Measurements from ENCODE around the gene IL15RA.
"Not testable (repeated sequence)": the region's sequence is repeated elsewhere in the genome, so short reads cannot be mapped to it uniquely, and the experiment has no call there.

IL15RA gene

DNA sequence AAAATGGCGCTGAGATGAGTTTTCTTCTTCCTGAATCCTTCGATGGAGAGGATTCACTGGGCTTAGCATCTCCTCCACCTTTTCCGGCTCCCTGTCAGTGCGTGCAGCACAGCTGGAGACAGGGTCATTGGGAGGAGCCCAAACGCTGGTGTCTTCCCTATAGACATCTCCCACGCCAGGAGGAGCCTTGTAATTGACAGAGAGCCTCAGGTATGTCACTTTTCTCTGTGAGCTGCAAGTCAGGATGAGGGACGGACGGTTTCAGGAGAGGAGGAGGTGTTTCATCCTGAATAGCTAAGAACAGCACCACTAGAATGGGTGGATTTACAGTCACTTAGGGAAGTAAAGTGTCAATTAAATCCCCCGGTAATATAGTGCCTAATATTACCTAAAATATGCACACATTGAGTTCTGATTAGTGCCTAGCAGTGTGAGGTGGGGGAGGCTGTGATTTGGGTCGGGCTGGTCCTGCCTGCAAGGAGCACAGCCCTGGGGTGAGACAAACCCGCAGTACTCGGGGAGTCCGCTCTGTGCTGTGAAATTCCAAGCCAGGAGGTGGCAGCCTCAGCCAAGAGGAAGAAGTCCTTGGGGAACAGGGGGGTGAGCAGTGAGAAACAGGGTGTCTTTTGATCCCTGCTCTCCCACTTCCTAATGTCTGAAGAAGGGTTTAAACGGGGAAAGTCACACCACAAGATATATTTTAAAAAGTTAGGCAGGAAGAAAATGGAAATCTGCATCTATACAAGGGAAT is 28.2 kb downstream of the IL15RA start:
- no peak for DNase-seq

DNA sequence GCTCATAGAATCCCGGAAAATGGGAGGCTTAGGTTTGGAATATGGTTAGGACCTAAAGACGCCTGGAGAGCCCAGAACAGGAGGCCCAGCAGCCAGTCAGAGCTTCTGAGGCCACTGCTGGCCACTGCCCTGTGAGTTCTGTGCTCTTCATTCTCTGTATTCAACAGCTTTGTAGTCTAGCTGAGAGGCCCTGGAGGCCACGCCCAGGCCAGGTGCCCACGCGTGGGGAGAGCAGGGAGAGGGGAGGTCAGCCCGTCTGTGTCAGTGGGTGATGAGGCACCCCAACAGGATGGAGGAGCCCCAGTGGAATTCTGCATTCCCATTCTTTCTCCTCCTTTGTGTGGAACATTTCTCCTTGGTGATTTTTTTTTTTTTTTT is 29.1 kb downstream of the IL15RA start:
- no peak for DNase-seq

DNA sequence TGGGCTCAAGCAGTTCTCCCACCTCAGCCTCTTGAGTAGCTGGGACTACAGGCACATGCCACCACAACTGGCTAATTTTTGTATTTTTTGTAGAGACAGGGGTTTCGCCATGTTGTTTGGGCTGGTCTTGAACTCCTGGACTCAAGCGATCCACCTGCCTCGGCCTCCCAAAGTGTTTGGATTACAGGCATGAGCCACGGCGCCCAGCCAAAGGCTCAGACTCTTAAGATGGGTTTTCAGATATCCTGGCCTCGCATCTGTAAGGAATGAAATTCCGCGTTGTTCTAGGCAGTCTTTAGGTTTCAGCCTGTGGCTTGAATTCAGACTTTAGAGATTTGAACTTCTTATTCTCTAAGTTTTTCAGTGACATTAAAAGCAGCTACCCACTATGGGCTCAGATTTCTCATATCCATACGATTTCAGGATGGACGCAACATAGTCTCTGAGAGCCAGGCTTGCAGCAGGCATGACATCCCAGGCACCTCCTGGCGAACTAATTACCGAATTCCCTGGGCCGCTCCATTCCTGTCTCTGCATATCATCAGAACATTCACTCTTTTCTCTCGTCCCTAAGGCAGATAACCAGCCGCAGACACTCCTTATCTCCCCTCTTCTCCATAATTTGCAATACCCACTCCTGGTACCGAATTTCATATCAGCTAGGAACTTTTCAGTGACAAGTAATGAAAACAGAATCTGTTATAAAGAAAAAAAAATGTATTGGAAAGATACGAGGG is 29.7 kb downstream of the IL15RA start:
- DNase-seq: no peak

DNA sequence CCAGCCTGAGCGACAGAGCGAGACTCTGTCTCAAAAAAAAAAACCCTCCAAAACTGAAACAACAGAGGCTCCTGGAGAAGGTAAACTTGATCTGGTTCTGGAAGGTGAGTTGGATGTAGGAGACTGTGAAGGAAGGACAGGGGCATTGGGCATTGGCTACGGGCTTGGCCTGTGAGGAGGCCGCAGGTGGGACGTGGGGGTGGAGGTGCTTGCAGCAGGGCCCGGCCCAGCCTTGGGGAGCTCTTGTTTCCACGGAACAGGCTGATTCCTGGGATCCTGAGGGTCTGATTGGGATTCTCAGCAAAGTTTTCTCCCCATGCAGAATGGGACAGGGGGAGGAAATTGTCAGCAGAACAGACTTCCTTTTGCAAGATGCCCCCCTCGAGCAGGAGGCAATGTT is 30.6 kb downstream of the IL15RA start:
- no peak for DNase-seq

DNA sequence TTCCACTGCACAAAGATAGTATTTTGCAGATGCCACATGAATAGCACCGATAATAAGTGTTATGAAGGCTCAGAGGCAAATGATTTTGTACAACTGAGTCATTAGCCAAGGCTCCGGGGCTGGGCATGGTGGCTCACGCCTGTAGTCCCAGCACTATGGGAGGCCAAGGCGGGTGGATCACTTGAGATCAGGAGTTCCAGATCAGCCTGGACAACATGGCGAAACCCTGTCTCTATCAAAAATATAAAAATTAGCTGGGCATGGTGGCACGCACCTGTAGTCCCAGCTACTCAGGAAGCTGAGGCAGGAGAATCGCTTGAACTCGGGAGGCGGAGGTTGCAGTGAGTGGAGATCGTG is 30.9 kb downstream of the IL15RA start:
- not testable (repeated sequence) for DNase-seq

DNA sequence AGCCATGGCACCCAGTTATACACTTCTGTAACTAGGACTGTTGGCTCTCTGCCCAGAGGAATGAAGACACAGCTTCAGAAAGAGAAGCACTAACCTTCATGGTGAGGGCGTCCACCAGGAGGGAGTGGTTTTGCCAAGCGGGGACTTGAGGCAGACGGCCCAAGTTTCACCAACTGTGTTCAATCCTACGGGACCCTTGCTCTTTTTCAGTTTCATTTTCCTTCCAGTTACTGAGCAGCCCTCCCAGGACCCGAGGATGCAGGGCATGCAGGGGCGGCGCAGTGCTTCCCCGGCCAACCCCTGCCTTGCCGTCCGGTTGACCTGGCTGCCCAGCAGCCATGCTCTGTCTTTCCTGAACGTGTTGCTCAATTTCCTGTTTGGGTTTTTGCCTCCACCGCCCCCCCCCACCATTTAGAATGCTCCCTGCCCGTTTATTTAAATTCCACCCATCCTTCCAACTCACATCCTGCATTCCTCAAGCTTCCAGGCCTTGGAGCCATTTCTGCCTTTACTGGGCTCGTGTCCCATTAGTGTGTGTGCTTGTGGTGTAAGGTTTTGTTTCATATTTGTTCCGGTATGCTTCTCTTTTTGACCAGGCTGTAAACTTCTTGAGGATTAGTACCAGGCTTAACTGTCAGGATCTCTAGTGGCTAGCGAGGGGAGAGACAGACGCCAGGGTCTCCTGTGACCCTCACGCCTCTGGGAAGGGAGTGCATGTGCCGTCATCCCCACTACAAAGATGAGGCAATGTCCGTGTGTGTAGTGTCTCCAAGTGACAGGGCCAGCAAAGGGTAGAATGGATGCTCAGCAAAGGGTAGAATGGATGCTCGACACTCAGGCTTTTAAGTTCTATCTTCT is 31.6 kb downstream of the IL15RA start:
- DNase-seq: no peak

DNA sequence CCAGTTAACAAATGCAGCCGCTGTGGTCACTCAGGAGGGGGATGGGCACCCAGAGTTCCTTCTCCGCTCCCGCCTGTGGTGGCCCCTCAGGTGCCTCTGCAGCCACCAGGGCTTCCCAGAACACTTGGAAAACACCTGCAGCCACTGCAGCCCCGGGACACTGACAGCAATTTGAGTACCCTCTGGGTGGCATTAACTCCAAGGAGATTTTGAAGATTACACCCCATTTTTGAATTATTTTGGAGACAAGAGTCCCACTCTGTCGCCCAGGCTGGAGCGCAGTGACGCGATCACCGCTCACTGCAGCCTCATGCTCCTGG is 32.2 kb downstream of the IL15RA start:
- no peak for DNase-seq

DNA sequence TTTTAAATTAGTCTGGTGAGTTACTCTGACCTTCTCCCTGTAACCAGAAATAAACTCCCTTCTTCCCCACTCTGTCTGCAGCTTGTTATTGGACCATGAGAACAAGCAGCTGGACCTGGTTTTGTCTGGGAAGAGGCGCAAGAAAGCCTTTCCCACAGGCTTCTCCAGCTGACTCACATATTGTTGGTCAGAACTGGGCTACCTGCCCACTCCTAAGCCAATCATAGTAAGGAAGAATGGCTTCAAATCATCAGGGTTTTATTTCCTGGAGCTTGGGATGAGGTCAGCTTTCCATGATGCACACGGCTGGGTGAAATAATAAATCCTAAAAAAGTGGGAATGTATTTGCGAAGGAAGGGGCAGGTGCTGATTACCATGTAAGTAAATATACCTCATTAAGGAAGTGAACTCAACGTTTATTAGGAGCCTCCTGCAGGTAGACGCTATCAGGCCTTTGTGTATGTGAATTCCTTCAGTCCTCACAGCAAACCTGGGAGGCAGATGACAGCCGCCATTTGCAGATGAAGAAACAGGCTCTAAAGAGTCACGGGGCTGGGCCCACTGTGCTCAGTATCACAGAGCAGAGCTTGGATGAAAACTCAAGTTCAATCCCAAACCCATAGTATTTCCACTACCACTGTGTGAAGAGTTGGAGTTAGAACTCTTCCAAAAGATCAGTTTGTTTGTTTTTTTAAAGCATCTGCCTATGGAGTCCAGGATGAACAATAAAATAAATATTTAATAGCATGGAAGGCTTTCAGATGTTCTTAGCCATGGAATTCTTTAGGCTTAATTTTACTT is 32.8 kb downstream of the IL15RA start:
- no peak for DNase-seq

DNA sequence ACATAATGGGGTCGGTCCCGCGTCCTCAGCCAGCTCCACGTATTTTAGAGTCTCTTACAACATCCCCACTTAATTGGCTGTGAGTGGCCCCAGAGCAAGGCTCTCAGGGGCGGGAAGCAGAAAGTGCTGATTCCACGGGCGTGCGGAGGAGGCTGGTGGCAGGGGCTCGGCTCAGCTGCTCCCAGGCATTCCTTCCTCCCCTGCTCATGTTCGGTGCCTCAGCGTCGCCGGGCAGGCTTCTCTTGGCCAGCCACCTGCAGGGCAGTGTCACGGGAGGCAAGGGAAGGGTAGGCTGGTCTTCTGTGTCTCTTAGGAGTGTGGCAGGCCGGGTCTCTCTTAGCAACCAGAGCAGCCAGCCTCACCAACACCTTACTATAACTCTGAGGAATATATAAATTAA is 33.8 kb downstream of the IL15RA start:
- DNase-seq: no peak

DNA sequence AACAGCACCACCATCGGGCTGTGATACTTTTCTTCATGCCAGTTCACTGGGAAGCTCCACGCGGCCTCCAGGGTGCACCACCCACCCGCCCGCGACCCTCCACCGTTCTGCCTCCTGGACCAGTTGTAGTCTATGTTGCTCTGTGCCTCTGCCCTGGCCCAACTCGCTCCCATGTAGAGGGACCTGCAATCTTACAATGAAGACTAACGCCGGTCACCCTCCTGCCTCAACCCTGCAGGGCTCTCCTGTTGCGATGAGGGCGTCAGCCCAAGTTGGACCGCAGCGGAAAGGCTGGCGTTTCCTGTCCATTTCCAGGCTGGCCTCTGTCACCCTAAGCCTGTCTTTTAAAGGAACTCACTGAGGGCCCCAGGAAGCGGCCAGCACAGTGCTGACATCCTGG is 34.9 kb downstream of the IL15RA start:
- no peak for DNase-seq

DNA sequence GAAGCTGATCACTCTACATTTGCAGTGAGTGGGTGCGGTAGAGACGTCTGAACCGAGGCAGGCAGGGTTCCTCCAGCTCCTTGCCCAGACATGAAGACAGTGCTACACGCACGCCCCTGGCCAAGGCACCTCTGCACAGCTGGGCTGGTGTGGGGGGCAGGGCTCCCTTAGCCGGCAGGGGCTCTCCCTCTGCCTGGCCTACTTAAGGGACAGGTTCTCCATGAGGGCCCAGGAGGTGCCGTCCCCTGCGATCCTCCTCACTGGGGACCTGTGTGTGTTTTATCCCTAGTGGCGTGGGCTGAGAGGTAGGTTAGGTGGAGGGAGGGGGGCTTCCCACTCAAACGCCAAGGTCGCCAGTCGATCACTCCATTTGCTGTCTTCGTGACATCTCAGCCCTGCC is 35.3 kb downstream of the IL15RA start:
- DNase-seq: no peak

DNA sequence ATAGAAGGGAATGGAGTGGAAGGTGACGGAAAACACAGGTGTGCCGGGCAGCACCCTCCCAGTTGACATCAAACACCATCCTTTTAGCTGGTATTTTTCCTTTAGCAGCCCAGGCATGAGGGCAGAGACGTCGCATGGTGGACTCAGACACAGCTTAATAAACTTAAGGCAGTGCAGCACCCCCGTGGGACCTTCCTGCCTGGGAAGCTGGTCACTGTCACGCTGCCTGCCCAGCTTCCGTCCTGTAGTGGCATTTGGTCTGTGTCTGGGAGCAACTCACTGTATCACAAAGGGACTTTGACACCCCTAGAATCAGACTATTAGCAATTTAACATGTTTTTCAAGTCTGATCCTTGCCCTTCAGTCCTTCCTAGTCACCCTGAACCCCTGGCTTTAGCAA is 35.8 kb downstream of the IL15RA start:
- no peak for DNase-seq

DNA sequence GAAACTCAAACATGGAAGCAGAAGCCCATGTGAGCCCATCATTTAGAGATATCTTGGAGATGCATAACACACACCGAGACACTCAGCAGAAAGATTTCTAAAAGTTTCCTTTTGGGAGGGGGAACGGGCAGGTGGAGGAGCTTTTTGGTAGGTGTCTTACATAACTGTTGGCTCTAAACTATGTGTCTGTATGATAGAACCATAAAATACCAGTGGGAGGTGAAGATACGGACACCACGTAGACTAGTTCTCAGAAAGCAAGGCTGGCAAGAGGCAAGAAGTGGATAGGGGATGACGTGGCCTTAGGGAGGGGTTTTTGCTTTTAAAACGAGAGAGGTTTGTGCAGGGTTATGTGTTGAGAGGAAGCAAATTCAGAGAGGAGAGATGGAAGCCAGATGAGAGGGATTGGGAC is 36.5 kb downstream of the IL15RA start:
- DNase-seq: no peak

DNA sequence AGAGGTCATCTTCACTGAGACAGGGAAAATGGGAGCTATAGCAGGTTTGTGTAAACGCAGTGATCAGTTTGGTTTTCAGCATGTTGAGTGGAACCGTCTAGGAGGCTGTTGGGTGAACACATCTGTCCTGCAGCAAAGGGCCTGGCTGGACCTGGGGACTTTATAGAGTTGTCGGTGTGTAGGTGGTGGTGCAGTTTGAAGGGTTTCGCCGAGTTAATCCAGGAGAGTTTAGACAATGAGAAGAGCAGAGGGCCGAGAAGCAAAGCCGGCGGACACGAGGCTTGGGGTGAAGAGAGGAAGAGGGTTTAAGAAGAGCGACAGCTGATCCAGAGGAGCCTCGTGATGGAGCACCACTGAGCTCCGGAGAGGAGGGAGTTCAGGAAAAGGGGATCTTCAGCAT is 39.1 kb downstream of the IL15RA start:
- DNase-seq: no peak

DNA sequence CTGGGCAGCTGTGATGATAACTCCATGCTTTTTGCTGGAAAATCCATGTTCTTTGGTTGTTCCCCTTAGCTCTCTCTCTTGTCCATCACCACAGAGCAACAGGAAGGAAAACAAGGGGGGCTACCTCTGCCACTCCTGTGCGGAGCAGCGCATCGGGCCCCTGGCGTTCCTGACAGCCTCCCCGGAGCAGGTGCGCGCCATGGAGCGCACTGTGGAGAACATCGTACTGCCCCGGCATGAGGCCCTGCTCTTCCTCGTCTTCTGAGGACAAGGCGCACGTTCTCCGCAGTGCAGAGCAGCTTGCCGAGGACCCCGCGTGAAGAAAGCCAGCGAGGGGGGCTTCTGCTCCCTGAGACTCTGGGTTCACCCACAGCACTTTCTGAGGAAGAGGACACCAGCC is 40.3 kb downstream of the IL15RA start:
- DNase-seq: no peak

DNA sequence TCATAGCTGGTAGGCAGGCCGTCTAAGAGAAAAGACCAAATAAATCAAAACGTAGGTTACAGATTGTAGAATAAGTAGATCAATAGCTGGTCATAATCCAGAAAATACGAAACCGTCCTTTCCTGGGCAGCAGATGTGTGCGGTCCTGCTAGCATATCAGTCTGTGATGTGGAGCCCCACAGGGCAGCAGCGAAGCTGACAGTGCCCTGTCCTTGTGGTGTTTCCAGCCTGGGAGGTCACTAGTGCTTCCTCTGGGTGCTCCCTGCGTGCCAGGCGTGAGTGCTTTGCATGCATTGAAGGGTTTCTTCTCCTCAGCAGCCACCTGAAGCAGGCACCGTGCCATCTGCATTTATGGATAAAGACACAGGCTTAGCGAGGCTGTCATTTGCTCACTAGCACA is 41.7 kb downstream of the IL15RA start:
- no peak for DNase-seq

DNA sequence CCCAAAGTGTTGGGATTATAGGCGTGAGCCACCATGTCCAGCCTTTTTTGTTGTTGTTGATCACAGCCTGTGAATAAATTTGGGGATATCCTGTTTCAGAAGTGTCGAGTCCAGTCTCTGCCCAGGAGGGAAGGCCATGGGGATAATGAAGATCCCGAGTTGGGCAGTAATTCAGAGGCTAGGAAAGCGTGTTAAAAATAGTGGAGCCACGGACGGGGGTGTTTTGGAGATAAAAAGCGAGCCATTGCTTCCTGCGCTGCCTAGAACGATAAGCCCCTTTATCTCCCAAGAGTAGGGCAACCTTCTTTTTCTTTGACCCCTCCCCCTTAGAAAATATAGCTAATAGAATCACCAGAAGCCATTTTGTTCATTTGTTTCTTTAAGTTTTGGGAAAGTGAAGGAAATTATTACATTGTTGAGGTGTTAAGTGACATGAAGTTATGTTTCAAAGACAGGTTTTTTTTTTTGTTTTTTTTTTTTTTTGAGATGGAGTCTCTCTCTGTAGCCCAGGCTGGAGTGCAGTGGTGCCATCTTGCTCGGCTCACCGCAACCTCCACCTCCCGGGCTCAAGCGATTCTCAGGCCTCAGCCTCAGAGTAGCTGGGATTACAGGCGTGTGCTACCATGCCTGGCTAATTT is 43.3 kb downstream of the IL15RA start:
- no peak for DNase-seq

DNA sequence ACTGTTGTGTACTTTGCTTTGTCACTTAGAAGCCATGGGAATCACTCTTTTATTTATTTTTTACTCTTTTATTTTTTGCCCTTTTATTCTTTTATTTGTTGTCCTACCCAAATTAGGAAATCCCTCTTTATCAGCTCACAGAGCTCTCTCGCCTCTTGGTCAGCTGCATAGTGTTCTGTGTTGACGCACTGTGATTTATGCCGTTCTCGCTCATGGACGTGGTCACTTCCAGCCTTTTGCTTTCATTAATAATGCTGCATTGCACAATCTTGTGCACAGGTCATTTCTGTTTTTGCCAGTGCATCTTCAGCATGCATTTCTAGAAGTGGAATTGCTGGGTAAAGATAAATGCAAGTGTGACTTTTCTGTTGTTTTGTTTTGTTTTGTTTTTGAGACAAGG is 45.0 kb downstream of the IL15RA start:
- no peak for DNase-seq

DNA sequence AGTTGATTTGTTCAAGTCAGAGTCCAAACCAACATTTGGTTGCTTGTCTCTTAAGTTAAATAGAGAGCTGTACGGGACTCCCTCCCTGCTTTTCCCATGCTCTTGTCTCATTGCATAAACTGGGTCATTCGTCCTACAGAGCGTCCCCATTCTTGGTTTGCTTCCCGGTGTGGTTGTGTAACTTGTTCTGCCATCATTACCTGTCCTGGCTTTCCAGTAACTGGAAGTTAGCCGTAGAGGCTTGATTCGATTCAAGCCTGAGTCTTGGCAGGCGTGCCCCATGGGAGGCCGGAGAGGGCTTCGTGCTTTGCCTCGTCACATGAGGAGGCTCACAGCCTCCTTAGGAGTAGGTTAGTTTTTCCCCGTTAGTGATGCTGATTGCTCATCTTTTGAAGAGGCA is 47.1 kb downstream of the IL15RA start:
- DNase-seq: no peak

DNA sequence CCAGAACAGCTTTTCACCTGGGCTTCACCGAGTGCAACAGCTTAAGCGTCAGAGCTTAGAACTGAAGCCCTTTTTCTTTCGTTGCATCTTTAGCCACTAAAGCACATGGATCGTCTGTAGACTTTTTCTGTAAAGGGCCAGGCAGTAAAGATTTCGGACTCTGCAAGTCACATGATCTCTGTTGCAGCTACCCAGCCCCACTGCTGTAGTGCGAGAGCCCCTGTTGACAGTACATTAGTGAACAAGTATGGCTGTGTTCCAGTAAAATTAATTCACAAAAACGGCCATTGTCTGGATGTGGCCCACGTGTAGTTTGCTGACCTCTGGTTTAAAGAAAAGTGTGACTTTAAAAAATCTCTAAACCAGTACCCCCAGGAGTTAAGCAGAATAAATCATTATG is 47.9 kb downstream of the IL15RA start:
- no peak for DNase-seq

DNA sequence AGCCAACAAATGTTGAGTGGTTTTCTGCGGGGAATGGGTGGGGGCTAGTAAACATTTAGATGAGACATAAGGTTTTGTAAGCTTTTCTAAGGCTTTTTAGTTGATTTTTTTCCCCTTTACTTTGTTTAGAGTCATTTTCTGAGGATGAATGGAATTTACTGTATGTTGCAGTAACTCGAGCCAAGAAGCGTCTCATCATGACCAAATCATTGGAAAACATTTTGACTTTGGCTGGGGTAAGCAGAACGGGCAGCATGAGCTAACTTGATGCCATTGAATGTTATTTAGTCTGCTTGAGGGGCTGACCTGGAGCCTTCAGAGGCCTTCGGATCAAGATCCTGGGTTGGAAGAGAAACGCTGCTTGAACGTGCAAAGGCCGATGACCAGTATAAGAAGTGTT is 50.0 kb downstream of the IL15RA start:
- no peak for DNase-seq

DNA sequence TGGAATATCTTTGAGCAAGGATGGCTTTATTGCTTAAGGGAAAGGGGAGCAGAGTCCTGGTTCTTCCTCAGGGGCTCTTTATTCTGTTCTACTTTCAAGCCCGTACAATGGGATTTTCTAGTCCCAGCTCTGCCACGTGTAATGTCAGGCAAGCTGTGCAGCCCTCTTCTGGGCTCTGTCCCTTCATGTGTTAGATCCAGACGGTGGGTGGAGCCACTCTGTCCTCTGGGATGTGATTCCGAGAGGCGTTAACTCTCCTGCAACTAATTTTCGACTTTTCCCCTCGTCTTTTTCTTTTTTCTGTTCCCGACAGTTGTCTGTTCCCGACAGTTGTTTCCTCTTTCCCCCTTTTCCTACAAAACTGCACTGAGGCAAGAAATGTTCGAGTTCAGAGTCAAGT is 52.5 kb downstream of the IL15RA start:
- DNase-seq: no peak

DNA sequence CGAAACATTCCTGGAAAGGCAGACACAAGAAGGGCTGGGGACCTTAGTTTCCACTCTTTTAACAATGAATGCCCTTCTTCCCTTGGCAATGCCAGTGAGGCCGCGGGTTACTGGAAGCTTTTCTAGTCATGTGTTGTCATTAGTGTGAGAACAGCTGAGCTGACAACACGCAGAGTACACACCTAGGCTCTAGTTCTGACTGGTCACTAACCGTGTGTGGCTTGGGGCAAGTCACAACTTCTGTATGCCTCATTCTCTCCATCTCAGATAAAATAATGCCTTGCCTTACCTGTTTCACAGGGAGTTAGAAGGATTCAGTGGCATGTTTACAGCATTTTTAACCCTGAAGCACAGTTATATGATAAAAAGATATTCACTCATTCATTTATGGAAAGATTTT is 55.6 kb downstream of the IL15RA start:
- DNase-seq: no peak
